B cell (primary cell): ENCODE measurements around the gene LARGE1. TPM values are rescaled to one million over a fixed set of nuclear protein-coding genes. Genes with fewer than 3 reads are reported as not detected.

Source experiments
- ATAC-seq: fragments of 200-7000 bp; cut with Tn5 transposase; one replicate; pipeline ENCODE4 v1.10.0; 2021; ENCODE audit warnings: low read depth, mild to moderate bottlenecking, moderate number of reproducible peaks, moderate library complexity
- CTCF ChIA-PET: fragments of 350-600 bp; sonication (Branson Sonifier 250); formaldehyde crosslinking; loops from one replicate; lab custom pipeline; 2021; ENCODE audit warnings: antibody characterized with exemption, inconsistent platforms; lab: Charles Lee
- POLR2A ChIA-PET: fragments of 350-600 bp; sonication (Branson Sonifier 250); formaldehyde crosslinking; loops from one replicate; lab custom pipeline; 2021; ENCODE audit warnings: antibody characterized with exemption; lab: Charles Lee
- DNase-seq: peaks from one replicate; pipeline ENCODE4 v3.0.0; 2013
- H2AFZ ChIP-seq: 2 replicates; pipeline ENCODE4 v1.6.1; 2012; ENCODE audit warnings: mild to moderate bottlenecking, low read depth, low read length; ENCODE audit not compliant: insufficient read depth, poor library complexity, severe bottlenecking
- H3K27ac ChIP-seq, 2 donors: 1 replicate in 1 of 2; 2 replicates in 1 of 2; pipeline ENCODE4 v1.5.1; 2012 to 2013; ENCODE audit warnings: low read length in 2 of 2, mild to moderate bottlenecking in 2 of 2, moderate library complexity in 1 of 2
- H3K27me3 ChIP-seq, 4 experiments: fragments of 200-600 bp in 1 of 4; sonication (generic) in 1 of 4; replicated peaks in 1 of 4; 1 replicate in 2 of 4; 2 replicates in 2 of 4; pipeline versions ENCODE4 v1.6.1 to v1.7.0; 2013 to 2016; ENCODE audit warnings: low read length in 3 of 4, mild to moderate bottlenecking in 2 of 4, mixed read lengths in 1 of 4, moderate library complexity in 1 of 4; ENCODE audit not compliant: insufficient read depth in 4 of 4, control insufficient read depth in 3 of 4; ENCODE audit errors: control extremely low read depth in 1 of 4
- H3K36me3 ChIP-seq, 2 experiments: replicated peaks in 1 of 2; 1 replicate in 1 of 2; 2 replicates in 1 of 2; pipeline versions ENCODE4 v1.6.1 to v1.7.1; 2013; ENCODE audit warnings: low read length in 1 of 2; ENCODE audit not compliant: insufficient read depth in 2 of 2, control insufficient read depth in 1 of 2; ENCODE audit errors: control extremely low read depth in 1 of 2, extremely low read depth in 1 of 2
- H3K4me1 ChIP-seq, 2 donors: fragments of 200-600 bp in 1 of 2; sonication (generic) in 1 of 2; 1 replicate in 1 of 2; 2 replicates in 1 of 2; pipeline versions ENCODE4 v1.5.1 to v1.6.1; 2013 to 2017; ENCODE audit warnings: low read length in 2 of 2; ENCODE audit not compliant: control insufficient read depth in 2 of 2, insufficient read depth in 2 of 2
- H3K4me2 ChIP-seq: replicated peaks from 2 replicates; pipeline ENCODE3; 2012; ENCODE audit warnings: mild to moderate bottlenecking, low read depth, low read length; ENCODE audit not compliant: poor library complexity, severe bottlenecking
- H3K4me3 ChIP-seq, 5 experiments: fragments of 200-600 bp in 1 of 5; sonication (generic) in 1 of 5; 1 replicate in 3 of 5; 2 replicates in 2 of 5; pipeline versions ENCODE4 v1.5.1 to v1.7.0; 2011 to 2016; ENCODE audit warnings: low read length in 4 of 5, mild to moderate bottlenecking in 4 of 5, low read depth in 2 of 5, control low read depth in 1 of 5, moderate library complexity in 1 of 5; ENCODE audit not compliant: insufficient read depth in 1 of 5; ENCODE audit errors: control extremely low read depth in 1 of 5, extremely low read depth in 1 of 5
- H3K79me2 ChIP-seq: fragments of 200-600 bp; sonication (generic); one replicate; pipeline ENCODE4 v1.6.0; 2016; ENCODE audit warnings: low read length; ENCODE audit not compliant: control insufficient read depth, insufficient read depth
- H3K9ac ChIP-seq: fragments of 200-600 bp; sonication (generic); 2 replicates; pipeline ENCODE4 v1.6.1; 2017; ENCODE audit warnings: mild to moderate bottlenecking, low read length, moderate library complexity
- H3K9me3 ChIP-seq, 3 donors: one replicate each; pipeline versions ENCODE4 v1.6.1 to v1.7.1; 2013; ENCODE audit warnings: low read length in 2 of 3; ENCODE audit not compliant: control insufficient read depth in 2 of 3, insufficient read depth in 1 of 3; ENCODE audit errors: control extremely low read depth in 1 of 3
- H4K20me1 ChIP-seq: 2 replicates; pipeline ENCODE4 v1.6.0; 2012; ENCODE audit warnings: mild to moderate bottlenecking, low read length; ENCODE audit not compliant: insufficient read depth, control insufficient read depth, poor library complexity, severe bottlenecking
- H3K27ac Mint-ChIP-seq: one replicate; pipeline ENCODE4 v1.8.0; 2021; ENCODE audit warnings: mixed read lengths
- H3K27me3 Mint-ChIP-seq: one replicate; pipeline ENCODE4 v1.8.0; 2021; ENCODE audit warnings: mixed read lengths
- H3K4me1 Mint-ChIP-seq: one replicate; pipeline ENCODE4 v1.8.0; 2021; ENCODE audit warnings: mixed read lengths
- H3K4me3 Mint-ChIP-seq: one replicate; pipeline ENCODE4 v1.8.0; 2021; ENCODE audit warnings: mixed read lengths
- H3K9me3 Mint-ChIP-seq: one replicate; pipeline ENCODE4 v1.8.0; 2022; ENCODE audit warnings: mixed read lengths; ENCODE audit not compliant: insufficient read depth
- CTCF ChIP-seq: fragments of 200-600 bp; IDR thresholded peaks from one replicate; pipeline ENCODE4 v1.8.0; 2022; ENCODE audit warnings: antibody characterized with exemption, mild to moderate bottlenecking
- EZH2 ChIP-seq: IDR thresholded peaks from 2 replicates; pipeline ENCODE4 v1.6.1; 2012; ENCODE audit warnings: borderline replicate concordance, low read depth, mild to moderate bottlenecking, moderate library complexity, low read length; ENCODE audit not compliant: insufficient read depth, poor library complexity, severe bottlenecking
- WGBS: methylation state at CpG from one replicate; pipeline ENCODE4 v1.1.5; 2013; ENCODE audit warnings: missing lambda C conversion rate; ENCODE audit not compliant: insufficient coverage; 5-methylcytosine and 5-hydroxymethylcytosine counted together
- intact Hi-C: fragments of 100-400 bp; cut with micrococcal nuclease; formaldehyde crosslinking; loops from one replicate; pipeline ENCODE4 v1.10.0; 2022
- polyA plus RNA-seq: library from polyadenylated mRNA; depleted of rRNA; stranded (reverse); fragments of >200 nt; gene quantifications from 2 replicates; pipeline ENCODE4 v1.2.3, GENCODE V29; 2012
- total RNA-seq, 2 donors: library from RNA; stranded (reverse); fragments of 120-200 nt in 1 of 2; gene quantifications; 1 replicate in 1 of 2; 2 replicates in 1 of 2; pipeline versions ENCODE4 v1.2.3 to v1.2.4, GENCODE V29; 2013 to 2022

Gene LARGE1
- total and polyA plus RNA-seq, 2 donors (not counting 1 experiment from before 2014, with no cell fraction given): 20.7 to 82.0 TPM

DNA sequence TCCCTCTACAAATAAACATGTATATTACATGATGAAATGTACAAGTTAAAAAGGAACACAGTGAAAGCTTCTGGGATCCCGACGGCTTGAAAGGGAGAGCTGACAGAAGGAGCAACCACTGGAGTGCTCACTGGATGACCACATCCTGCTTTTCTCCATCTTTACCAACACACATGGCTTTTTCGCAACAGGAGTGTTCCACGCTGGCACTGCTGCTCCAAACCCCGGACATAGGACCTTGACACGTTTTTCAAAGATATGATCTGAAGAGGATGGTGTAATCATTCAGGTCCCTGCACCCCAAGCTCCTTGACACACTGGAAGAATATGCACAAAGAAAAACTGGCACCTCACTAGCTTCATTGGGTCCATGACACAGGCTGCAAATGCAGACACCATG, 121.9 kb downstream of the LARGE1 start:
- Mint-ChIP-seq H3K4me3 (no peak overlapping the region), H3K27me3 (no peaks in the 10 kb centered on the region), H3K4me1 (peaks cover 9% of the 10 kb centered on the region), H3K27ac (no peak overlapping the region), H3K9me3 (peaks cover 7% of the 10 kb centered on the region)
- Histone ChIP-seq H3K36me3 (no peaks in the 10 kb centered on the region), H4K20me1 (peaks cover 23% of the 10 kb centered on the region), H3K27ac (no peak overlapping the region), H2AFZ (no peak overlapping the region), H3K4me3 (no peak overlapping the region), H3K27me3 (no peaks in the 10 kb centered on the region), H3K9ac (no peak overlapping the region), H3K79me2 (peaks cover 45% of the 10 kb centered on the region), H3K4me2 (no peak overlapping the region), H3K9me3 (peaks cover 2 to 12% (median 4%) of the 10 kb centered on the region in 3 donors), H3K4me1 (peaks cover 0 to 2% of the 10 kb centered on the region in 2 donors)
- ATAC-seq (no peak), DNase-seq (no peak)
- WGBS: no CpG with 5 or more reads among the region's 6 CpGs
- ChIA-PET POLR2A (no interaction called here), CTCF (no interaction called here)
- intact Hi-C loops: no loop called here
- TF ChIP-seq EZH2 (no peak), CTCF (no peak)

GRCh38 chr22:33796494-33796893, 123.8 kb downstream of the LARGE1 start:
- TF ChIP-seq CTCF (no peak), EZH2 (no peak)
- intact Hi-C loops: no loop called here
- CTCF ChIA-PET: interaction anchor here (0.5 kb wide), 1 partner anchor 11 kb away, joined by 4 read pairs; no protein-coding TSS in a partner anchor
- Histone ChIP-seq H3K27ac (no peak overlapping the region), H3K36me3 (no peaks in the 10 kb centered on the region), H3K9ac (no peak overlapping the region), H3K4me3 (no peak overlapping the region), H3K27me3 (no peaks in the 10 kb centered on the region), H3K4me1 (peaks cover 2 to 7% of the 10 kb centered on the region in 2 donors), H3K79me2 (peaks cover 41% of the 10 kb centered on the region), H3K4me2 (no peak overlapping the region), H2AFZ (no peak overlapping the region), H3K9me3 (peaks cover 2 to 10% (median 8%) of the 10 kb centered on the region in 3 donors), H4K20me1 (peaks cover 13% of the 10 kb centered on the region)
- H3K4me3 Mint-ChIP-seq: no peak overlapping the region
- WGBS: 100% methylated on average over 1 of the region's 5 CpGs
- H3K4me1 Mint-ChIP-seq: peaks cover 20% of the 10 kb centered on the region
- no peak for DNase-seq
- no peaks in the 10 kb centered on the region for H3K27me3 Mint-ChIP-seq
- no peak for ATAC-seq
- no peak overlapping the region for H3K27ac Mint-ChIP-seq
- POLR2A ChIA-PET: no interaction called here
- peaks cover 2% of the 10 kb centered on the region for H3K9me3 Mint-ChIP-seq
